T47D (cell line): ENCODE results near the gene KIAA0408.

Experiments used
- DNase-seq, 2 experiments: peaks; one replicate each; pipeline versions ENCODE4 v3.0.0 to v3.0.0-alpha.2; 2011 to 2012; ENCODE audit warnings: low read depth in 1 of 2, low spot score in 1 of 2
- JUND ChIP-seq: IDR thresholded peaks from 2 replicates; pipeline ENCODE4 v1.6.1; 2012; ENCODE audit warnings: low read depth
- in situ Hi-C: cut with HindIII; loops from 2 replicates; pipeline ENCODE4 v1.10.0; 2016; ENCODE audit warnings: low sequenced_read_pairs, low pct_unique_long_range_greater_than_20kb

The KIAA0408 gene

GRCh38 chr6:127459231-127459641 lies at the start of gene KIAA0408:
KIAA0408 (minus strand) TSS chr6:127459389; CDS start chr6:127453981, 5,408 bp downstream.
- no peak for TF ChIP-seq JUND
- peak in 1 of 2 experiments; percentile 84 for DNase-seq
- in situ Hi-C loops, result no loop called here

- TF ChIP-seq JUND, result no peak
- no peak for DNase-seq
- in situ Hi-C loops, result no loop called here
These were observed 47.7 kb upstream of the KIAA0408 start for GRCh38 chr6:127506894-127507293.

- in situ Hi-C loops, result no loop called here
- TF ChIP-seq JUND, result no peak
- DNase-seq, result no peak
These were observed 43.8 kb upstream of the KIAA0408 start for GRCh38 chr6:127503022-127503421.

GRCh38 chr6:127497410-127497809 lies 38.2 kb upstream of the KIAA0408 start:
- in situ Hi-C loops, result no loop called here
- no peak for TF ChIP-seq JUND
- no peak for DNase-seq

GRCh38 chr6:127496471-127496870 lies 37.3 kb upstream of the KIAA0408 start:
- in situ Hi-C loops, result no loop called here
- TF ChIP-seq JUND, result no peak
- no peak for DNase-seq

GRCh38 chr6:127494240-127494767 lies 35.1 kb upstream of the KIAA0408 start:
- TF ChIP-seq JUND, result no peak
- no peak for DNase-seq

GRCh38 chr6:127489248-127489647 lies 30.1 kb upstream of the KIAA0408 start:
- in situ Hi-C loops, result no loop called here
- no peak for TF ChIP-seq JUND
- DNase-seq, result no peak

More at GRCh38 chr6:127494240-127494767, 35.1 kb upstream of the KIAA0408 start:
- in situ Hi-C loops, result no loop called here

- in situ Hi-C loops, result no loop called here
- TF ChIP-seq JUND, result no peak
- DNase-seq, result no peak
These were observed 27.7 kb upstream of the KIAA0408 start for GRCh38 chr6:127486934-127487333.

GRCh38 chr6:127484212-127484863 lies 25.1 kb upstream of the KIAA0408 start:
- no peak for DNase-seq
- in situ Hi-C loops, result no loop called here

GRCh38 chr6:127483399-127484055 lies 24.3 kb upstream of the KIAA0408 start:
- DNase-seq, result no peak
- TF ChIP-seq JUND, result no peak
- in situ Hi-C loops, result no loop called here

More at GRCh38 chr6:127484212-127484863, 25.1 kb upstream of the KIAA0408 start:
- TF ChIP-seq JUND, result no peak

GRCh38 chr6:127482325-127482724 lies 23.1 kb upstream of the KIAA0408 start:
- no peak for DNase-seq
- no peak for TF ChIP-seq JUND
- in situ Hi-C loops, result no loop called here

- no peak for DNase-seq
- in situ Hi-C loops, result no loop called here
- TF ChIP-seq JUND, result no peak
These were observed 22.4 kb upstream of the KIAA0408 start for GRCh38 chr6:127481628-127482027.

- no peak for DNase-seq
- TF ChIP-seq JUND, result no peak
- in situ Hi-C loops, result no loop called here
These were observed 21.9 kb upstream of the KIAA0408 start for GRCh38 chr6:127481111-127481510.
